ENCODE data around the gene GDF15.
A peak's percentile ranks its signal among the peaks of the same experiment; 100 is the strongest.

The GDF15 gene

DNA sequence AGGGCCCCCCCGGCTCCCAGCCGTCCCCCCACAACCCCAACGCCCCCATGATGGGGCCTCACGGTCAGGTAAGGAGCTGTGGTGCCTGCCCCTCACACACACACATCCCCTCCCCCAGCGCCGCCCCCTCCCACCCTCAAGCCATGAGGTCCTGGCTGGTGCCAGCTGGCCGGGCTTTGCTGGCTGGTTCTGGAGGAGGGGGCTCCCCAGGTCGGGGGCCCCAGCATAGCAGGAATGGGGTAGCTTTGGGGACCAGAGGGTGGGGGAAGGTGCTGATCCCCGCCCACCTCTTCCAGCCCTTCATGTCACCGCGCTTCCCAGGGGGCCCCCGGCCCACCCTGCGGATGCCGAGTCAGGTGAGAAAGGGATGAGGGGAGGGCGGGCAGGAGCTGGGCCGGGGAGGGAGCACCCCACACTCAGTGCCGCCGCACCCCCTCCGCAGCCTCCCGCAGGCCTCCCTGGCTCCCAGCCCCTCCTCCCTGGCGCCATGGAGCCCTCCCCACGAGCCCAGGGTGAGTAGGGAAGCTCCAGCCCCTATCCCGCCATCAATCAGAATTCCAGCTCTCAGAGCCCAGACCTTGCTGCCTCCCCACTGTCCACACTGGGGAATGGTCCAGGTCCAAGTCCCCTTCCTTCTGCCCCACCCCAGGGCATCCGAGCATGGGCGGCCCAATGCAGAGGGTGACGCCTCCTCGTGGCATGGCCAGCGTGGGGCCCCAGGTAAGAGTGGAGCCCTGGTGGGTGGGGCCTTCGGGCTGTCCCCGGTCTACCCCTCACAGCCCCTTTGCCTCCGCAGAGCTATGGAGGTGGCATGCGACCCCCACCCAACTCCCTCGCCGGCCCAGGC is 45.6 kb downstream of the GDF15 start:
- no peak for DNase-seq (ENCODE audit: low read depth in 2 of 2)

DNA sequence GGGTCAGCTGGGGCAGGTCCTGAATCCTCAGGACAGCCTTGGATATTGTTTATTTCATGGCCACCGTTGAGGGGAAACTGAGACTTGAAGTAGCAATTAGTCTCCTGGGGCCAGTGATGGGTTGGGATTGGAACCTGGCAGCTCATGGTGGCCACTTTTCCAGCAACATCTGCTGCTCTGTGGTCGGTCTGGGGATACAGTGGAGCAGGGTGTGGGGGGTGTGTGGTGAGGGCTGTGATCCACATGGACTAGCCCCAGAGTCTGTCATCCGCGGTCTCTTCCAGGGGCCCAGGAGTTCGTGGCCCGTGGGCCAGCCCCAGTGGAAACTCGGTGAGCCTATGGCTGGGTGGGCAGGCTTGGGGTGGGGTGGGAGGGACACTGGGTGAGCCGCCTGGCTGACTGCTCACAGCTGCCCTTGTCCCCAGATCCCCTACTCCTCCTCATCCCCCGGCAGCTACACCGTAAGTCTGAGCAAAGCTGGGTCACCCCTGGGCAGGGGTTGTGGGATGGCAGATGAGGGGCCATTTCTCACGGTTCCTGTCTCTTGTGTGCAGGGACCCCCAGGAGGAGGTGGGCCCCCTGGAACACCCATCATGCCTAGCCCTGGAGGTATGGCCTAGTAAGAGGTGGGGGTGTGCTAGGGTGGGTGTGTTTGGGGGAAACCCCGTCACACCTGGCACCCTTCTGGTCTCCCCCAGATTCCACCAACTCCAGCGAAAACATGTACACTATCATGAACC is 46.5 kb downstream of the GDF15 start:
- no peak for DNase-seq (ENCODE audit: low read depth in 2 of 2)

DNA sequence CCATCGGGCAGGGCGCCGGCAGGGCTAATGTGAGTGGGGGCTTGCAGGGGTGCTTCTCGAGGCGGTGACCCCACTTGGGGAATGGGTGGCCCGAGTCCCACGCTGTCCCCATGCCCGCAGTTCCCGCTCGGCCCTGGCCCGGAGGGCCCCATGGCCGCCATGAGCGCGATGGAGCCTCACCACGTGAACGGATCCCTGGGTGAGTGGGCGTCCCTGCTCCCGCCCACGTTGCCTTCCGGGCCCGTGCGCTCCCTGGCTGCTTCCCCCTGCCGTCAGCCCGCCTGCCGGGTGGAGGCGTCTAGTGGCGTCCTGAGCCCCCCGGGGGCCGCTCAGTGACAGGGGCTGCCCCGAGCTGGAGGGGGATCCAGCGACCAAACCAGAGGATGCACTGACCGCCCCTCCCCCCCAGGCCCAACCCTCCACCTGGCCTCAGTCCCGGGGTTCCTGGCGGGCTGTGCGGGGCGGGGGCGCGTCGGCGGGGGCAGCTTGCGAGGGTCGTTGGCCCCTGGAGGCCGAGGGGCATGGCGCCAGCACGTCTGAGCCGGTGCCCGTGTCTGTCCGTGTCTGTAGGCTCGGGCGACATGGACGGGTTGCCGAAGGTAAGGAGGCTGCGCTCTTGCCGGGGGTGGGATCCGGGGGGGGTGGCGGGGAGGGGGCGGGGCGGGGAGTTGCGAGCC is 47.2 kb downstream of the GDF15 start:
- DNase-seq (ENCODE audit: low read depth in 2 of 2): no peak

DNA sequence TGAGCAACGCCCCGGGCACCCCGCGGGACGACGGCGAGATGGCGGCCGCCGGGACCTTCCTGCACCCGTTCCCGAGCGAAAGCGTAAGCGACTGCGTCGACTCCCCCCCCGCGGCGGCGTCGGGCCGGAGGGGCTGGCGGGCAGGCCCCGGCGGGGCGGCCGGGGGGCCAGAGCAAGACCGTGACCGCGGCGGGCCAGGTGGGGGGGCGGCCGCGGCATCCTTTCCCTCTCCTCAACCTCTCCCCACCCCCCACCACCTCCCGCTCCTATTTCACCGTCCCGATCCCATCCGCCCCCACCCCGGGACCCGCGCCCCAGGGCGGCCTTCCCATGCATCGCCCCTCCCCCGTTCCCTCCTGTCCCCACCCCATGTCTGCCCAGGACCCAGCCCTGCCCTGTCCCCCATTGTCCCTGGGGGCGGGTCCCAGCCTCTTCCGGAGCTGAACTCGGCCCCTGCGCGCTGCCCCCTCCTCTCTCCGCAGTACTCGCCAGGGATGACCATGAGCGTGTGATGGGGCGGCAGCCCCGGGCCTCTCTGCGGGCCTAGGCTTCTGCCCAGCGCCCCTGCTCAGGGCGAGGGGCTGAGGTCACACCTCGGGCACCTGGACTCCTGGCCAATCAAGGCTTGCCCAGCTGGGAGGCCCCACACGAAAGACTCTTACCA is 47.9 kb downstream of the GDF15 start:
- no peak for DNase-seq (ENCODE audit: low read depth in 2 of 2)

DNA sequence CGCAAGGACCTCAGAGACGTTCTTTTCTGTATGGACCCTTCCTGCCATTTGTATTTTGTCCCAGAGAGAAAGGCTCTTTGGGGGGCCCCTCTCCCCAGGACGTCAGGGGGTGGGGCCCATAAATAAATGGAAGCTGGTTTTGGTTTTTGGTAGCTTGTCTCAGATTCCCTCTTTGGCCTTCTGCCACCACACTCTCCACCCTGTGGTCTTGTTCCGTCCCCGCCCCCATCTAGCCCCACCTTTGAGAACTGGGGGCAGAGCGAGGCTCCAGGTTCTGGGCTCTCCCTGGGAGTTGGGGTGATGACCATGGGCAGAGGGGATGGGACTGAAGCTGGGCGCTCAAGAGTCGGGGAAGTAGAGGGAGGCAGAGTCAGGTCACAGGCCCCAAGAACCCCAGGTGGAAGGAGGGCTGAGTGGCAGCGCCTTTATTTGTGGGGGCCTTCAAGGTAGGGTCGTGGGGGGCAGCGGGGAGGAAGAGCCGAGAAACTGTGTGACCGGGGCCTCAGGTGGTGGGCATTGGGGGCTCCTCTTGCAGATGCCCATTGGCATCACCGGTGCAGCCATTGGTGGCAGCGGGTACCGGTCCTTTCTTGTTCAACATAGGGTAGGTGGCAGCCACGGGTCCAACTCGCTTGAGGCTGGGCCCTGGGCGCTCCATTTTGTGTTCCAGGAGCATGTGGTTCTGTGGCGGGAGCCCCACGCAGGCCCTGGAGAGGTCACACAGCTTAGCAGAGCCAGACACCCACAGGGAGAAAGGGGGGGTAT is 48.6 kb downstream of the GDF15 start:
- no peak for DNase-seq (ENCODE audit: low read depth in 2 of 2)

DNA sequence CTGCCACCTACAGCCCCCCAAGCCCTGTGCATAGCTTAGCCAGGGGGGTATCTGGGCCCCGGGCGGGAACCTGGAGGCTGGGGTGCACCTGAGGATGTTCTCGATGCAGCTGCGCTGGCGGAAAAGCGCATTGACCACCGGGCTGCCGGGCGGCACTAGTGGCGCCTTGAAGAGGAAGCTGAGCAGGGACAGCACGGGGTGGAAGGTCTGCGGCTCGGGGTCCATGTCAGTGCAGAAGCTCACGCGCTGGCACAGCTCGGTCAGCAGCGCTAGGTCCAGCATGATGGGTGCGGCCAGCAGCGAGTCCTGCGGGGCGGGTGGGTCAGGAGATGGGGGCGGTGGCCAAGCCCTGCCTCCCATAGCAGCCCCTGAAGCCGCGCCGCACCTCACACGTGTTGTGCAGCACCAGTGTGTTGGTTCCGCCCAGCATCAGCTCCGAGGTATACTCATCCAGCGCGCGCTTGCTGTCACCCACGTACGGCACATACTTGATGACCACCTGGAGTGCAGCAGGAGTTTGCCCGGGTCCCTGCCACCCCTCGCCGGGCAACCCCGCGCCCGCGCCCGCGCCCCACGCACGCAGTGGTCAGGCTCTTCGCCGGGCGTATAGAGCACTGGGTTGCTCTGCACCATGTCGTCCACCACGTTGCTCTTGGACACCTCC is 49.4 kb downstream of the GDF15 start:
- no peak for DNase-seq (ENCODE audit: low read depth in 2 of 2)

DNA sequence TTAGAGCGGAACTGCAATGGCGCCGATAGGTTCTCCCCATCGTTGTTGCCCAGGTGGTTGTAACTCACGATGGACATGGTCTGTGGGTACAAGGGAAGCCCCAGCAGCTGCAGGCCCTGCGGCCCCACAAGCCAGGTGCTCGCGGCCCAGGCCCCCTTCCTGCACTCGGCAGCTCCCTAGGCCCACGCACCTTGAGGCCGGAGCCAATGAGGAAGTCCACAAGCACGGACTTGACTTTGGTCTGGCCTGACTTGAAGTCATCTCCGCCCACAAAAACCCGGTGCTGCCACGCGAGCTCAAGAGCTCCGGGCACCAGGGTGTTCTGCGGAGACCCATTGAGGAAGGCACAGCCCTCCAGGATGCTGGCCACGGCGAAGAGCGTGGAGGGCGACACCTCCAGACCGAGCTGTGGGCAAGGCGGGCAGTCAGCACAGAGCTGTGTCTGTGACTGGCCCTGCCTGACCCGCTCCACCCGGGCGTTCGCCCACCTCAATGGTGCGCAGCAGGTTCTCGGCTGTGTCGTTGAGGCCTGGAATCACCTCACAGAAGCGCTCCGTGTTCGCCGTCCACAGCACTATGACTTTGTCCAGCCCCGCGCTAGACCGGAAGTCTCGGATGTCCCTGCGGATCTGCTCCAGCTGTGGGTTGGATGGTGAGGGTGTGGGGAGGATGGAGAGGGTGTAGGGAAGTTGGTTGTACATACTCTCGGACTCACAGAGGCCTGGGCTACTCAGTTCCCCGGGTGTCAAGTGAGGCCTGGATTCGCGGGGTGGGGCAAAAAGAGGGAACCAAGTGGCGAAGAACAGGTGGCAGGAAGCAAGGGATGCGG is 50.1 kb downstream of the GDF15 start:
- no peak for DNase-seq (ENCODE audit: low read depth in 2 of 2)

DNA sequence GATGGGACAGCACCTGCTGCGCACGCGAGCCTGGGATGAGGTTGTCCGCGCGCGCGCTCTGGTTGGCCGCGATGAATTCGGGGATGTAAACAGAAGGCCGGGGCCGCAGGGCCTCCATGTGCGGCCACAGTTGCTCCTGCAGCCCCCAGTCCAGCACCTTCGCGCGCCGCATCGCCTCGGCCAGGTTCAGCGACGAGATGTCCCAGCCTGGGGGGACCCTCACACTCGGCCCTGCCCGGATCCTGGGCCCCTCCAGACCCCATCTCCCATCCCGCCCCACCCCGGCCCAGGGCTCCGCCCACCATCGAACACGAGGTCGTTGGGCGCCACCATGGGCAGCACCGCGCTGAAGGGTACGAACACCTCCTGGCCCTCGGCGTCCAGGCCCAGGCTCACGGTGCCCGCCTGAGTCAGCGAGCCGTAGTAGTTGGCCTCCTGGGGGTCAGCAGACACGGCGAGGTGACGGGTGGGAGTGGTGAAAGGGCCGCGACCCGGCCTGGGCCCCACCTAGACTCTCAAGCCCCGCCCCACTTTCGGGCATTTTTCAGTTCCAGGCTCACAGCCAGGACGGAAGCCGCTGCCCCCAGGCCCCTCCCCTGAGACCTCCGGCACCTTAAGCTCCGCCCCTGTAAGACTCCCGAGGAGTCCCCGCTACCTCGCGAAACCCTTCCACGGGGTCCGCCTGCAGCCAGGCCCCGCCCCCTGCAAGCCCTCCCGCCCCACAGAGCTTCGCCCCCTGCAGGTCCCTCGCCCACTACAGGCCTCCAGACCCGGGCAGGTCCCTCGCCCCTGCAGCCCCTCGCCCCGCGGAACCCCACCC is 50.9 kb downstream of the GDF15 start:
- DNase-seq (ENCODE audit: low read depth in 2 of 2): peak; percentile 66 to 79

DNA sequence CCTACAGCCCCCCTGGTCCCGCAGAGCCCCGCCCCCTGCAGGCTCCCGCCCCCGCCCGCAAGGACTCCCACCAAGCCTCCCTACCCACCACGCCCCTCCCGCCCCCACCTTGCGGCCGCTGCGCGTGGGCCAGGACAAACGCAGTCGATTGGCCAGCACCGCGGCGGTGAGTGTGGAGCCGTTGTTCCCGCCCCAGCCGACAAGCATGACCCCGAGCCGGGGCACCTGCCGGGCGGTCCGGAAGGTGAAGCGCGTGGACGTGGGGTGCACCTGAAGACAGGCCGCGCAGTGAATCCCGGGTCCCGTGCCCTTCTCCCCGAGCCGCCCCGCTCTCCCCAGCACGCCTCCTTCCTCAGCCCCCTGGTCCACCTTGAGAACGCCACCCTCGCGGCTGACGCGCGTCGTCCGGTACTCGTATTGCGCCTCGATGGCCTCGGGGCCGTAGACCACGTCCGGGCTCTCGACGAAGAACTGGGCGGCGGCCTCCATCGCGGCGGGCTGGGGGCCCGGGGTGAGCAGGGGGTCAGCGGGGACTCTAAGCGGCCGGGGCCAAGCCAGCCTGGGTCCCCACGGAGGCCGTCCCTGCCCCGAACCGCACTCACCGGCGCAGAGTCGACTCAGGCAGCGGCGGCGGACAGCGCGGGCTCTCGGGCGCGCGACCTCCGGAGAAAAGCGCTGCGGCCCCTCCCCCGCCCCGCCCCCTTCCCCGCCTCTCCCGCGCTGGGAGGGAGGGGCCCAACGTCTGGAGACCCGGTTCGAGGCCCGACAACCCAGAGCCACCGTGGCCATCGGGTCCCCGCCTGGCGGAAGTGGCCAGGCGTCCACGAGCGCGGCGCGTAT is 51.8 kb downstream of the GDF15 start, which contains the start of gene ISYNA1:
Gene ISYNA1 (minus strand): TSS at position 643 of the 840 bp plus-strand sequence. CDS start 154 bp downstream, at position 489.
- DNase-seq (ENCODE audit: low read depth in 2 of 2): no peak

DNA sequence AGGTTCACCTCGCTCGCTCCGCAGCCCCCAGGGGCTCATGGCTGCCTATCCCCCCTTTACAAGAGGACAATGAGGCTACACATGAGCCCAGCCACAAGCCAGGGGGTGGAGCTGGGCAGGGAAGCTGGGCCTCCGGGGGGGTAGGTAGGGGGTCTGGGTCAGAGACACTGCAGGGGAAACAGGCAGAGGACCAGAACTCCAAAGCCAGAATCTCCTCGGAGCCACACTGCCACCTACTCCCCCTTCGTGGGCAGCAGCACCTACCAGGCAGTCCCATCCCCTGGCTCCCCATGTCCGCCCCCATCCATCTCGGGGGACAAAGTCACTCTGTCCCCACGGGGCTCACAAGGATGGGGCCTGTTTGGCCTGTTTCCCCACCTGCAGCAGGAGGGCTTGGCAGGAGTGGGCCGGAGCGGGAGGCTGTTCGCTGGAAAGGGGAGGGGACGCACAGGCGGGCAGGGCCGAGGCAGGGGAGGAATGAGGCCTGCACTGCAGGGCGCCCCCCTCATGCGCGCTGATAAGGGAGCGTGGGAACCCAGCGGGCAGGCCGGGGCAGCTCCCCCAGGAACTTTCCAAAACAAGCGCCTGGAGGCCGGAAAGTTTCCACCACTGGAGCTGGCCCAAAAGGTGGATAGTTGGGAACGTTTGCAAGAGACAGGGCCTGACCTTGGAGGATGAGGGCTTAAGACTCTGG is 52.5 kb downstream of the GDF15 start:
- DNase-seq (ENCODE audit: low read depth in 2 of 2): no peak
